ENCODE measurements around the gene DDX5.

DNA sequence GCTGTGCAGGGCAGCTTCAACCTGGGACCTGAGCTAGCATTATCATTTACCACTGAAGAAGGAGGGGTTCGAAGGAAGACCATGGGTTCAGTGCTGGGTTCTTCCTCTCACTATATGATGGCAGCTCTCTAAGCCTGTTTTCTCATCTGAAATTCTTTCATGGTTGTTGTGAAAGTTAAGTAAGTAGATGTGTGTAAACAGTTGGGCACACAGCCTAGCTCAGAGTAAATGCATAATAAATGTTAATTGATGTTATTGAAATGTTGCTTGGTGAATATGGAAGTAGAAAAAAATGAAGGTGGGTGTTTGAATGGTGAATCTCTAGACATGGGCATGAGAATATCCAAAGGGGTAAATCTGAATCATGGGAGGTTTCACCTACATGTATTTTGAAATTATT lies 9.7 kb upstream of the DDX5 start:
- TF ChIP-seq, protein P1, sequence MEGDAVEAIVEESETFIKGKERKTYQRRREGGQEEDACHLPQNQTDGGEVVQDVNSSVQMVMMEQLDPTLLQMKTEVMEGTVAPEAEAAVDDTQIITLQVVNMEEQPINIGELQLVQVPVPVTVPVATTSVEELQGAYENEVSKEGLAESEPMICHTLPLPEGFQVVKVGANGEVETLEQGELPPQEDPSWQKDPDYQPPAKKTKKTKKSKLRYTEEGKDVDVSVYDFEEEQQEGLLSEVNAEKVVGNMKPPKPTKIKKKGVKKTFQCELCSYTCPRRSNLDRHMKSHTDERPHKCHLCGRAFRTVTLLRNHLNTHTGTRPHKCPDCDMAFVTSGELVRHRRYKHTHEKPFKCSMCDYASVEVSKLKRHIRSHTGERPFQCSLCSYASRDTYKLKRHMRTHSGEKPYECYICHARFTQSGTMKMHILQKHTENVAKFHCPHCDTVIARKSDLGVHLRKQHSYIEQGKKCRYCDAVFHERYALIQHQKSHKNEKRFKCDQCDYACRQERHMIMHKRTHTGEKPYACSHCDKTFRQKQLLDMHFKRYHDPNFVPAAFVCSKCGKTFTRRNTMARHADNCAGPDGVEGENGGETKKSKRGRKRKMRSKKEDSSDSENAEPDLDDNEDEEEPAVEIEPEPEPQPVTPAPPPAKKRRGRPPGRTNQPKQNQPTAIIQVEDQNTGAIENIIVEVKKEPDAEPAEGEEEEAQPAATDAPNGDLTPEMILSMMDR (IDR thresholded peaks at IDR 0.05): no peak
- no peak for TF ChIP-seq POLR2A (IDR thresholded peaks at IDR 0.05)
